ENCODE measurements around the gene GPX4.

DNA sequence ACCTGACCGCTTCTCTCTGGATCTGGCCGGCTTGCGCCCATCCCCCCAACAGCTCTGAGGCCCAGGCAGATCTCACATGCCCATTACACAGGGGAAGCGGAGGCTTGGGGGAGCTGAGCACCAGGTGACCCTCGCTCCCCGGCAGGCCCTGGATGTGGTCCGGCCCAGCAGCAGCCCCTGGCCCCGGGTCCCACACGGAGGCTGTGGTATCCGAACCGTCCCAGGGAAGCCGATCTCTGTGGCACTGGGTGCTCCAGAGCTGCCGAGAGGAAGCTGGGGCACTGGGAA is 42.6 kb downstream of the GPX4 start:
- TF ChIP-seq CTCF (IDR thresholded peaks at IDR 0.05) (no peak), POLR2A (IDR thresholded peaks at IDR 0.05) (no peak), EP300 (IDR thresholded peaks at IDR 0.05) (no peak)

Measured in stomach (tissue), 4 donors.